Mucosa of rectum (tissue), 2 donors: Measurements from ENCODE around the gene PTGER1.

Experiments
- H3K27ac ChIP-seq, 2 donors: one replicate each; pipeline ENCODE4 v1.7.0; 2013; ENCODE audit warnings: inconsistent platforms in 2 of 2, low read depth in 2 of 2, low read length in 2 of 2
- H3K27me3 ChIP-seq, 2 donors: one replicate each; pipeline ENCODE4 v1.7.0; 2013; ENCODE audit warnings: low read length in 2 of 2; ENCODE audit not compliant: control insufficient read depth in 2 of 2, insufficient read depth in 2 of 2
- H3K36me3 ChIP-seq, 2 donors: one replicate each; pipeline ENCODE4 v1.7.0; 2013; ENCODE audit warnings: low read length in 2 of 2; ENCODE audit not compliant: control insufficient read depth in 2 of 2, insufficient read depth in 2 of 2
- H3K4me1 ChIP-seq, 2 donors: one replicate each; pipeline ENCODE4 v1.7.0; 2013; ENCODE audit warnings: low read length in 2 of 2, mild to moderate bottlenecking in 1 of 2; ENCODE audit not compliant: control insufficient read depth in 2 of 2, insufficient read depth in 2 of 2
- H3K4me3 ChIP-seq, 2 donors: one replicate each; pipeline ENCODE4 v1.7.0; 2013; ENCODE audit warnings: low read length in 2 of 2
- H3K9ac ChIP-seq, 2 donors: one replicate each; pipeline ENCODE4 v1.7.0; 2013; ENCODE audit warnings: low read length in 2 of 2, low read depth in 1 of 2, mild to moderate bottlenecking in 1 of 2
- H3K9me3 ChIP-seq, 2 donors: one replicate each; pipeline ENCODE4 v1.7.0; 2013; ENCODE audit warnings: low read length in 2 of 2; ENCODE audit not compliant: control insufficient read depth in 2 of 2
- donor health status: healthy.
- donor health status: Normal muscosa, but diverticular disease.

PTGER1 gene

DNA sequence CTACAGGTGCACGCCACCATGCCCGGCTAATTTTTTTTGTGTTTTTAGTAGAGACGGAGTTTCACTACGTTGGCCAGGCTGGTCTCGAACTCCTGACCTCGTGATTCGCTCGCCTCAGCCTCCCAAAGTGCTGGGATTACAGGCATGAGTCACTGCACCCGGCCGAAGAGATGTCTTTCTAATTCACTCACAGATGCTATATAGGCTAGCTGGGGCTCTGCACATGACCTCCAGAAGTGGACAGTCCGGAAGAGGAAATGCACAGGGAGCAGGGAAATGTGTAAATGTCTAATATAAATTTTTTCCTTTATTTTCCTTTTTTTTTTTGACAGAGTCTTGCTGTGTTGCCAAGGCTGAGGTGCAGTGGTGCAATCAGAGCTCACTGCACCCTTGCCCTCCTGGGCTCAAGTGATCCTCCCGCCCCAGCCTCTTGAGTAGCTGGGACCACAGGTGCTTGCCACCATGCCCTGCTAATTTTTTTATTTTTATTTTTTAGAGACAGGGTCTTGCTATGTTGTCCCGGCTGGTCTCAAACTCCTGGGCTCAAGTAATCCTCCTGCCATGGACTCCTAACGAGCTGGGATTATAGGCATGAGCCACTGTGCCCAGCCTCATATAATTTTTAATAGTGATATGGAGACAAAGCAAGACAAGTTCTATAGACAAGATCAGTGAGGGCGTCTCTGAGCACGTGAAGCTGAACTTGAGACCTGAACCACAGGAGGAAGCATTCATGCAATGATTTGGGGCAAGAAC, 12.4 kb upstream of the PTGER1 start:
- Histone ChIP-seq H3K4me1 (peaks cover 0 to 6% of the 10 kb centered on the region in 2 donors), H3K9ac (no peak overlapping the region), H3K9me3 (no peaks in the 10 kb centered on the region), H3K4me3 (no peak overlapping the region), H3K27me3 (no peaks in the 10 kb centered on the region), H3K36me3 (peaks cover 22 to 25% of the 10 kb centered on the region in 2 donors), H3K27ac (no peak overlapping the region)

DNA sequence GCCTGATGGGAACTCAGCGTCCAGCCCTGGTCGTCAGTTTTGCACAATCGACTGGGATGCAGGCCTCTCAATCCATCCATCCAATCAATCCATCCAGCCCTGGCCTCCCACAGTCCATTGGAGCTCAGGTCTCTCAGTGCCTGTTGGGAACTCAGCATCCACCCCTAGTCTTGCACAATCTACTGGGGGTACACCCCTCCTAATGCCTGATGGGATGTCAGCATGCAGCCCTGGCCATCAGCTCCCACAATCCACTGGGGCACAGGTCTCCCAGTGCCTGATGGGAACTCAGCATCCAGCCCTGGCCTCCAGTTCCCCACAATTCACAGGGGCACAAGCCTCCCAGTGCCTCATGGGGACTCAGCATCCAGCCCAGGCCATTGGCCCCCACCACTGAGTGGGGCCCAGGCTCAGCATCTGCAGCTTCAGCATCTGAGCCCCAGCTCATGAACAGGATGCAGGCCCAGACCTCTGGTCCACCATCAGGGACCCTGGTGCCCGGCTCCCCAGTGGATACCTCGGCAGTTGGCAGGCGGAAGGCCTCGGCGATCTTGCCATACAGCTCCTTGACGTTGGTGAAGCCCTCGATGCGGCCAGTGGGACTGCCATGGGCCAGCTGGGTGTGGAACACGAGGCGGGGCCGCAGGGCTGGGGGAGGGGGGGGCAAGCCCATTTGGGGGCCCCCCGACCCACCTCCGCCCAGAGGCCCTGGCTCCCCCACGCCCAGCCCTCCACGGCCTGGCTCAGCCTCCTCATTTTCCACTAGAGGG, 7.2 kb upstream of the PTGER1 start:
- peaks cover 0 to 2% of the 10 kb centered on the region in 2 donors for H3K4me1 ChIP-seq
- H3K36me3 ChIP-seq: peaks cover 44% of the 10 kb centered on the region in 2 donors
- H3K27me3 ChIP-seq: no peaks in the 10 kb centered on the region
- H3K9ac ChIP-seq: no peak overlapping the region
- H3K9me3 ChIP-seq: no peaks in the 10 kb centered on the region
- H3K4me3 ChIP-seq: no peak overlapping the region
- no peak overlapping the region for H3K27ac ChIP-seq

DNA sequence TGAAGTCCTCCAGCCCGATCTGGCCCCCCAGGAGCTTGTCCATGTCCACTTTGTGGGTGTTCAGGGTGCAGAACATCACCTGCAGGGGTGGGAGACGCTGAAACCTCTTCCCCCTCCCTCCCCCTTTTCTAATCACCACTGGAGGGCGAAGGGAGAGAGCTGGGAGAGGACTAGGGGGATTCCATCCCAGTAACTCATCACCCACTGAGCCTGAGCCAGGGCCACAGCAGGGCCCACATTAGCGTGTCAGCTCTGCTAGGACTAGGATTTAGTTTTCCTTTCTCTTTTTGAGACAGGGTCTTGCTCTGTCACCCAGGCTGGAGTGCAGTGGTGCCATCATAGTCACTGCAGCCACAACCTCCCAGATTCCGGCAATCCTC, 5.5 kb upstream of the PTGER1 start:
- H3K4me1 ChIP-seq: peaks cover 2 to 4% of the 10 kb centered on the region in 2 donors
- H3K27me3 ChIP-seq: no peaks in the 10 kb centered on the region
- no peak overlapping the region for H3K27ac ChIP-seq
- H3K9ac ChIP-seq: no peak overlapping the region
- H3K36me3 ChIP-seq: peaks cover 38 to 41% of the 10 kb centered on the region in 2 donors
- no peak overlapping the region for H3K4me3 ChIP-seq
- no peaks in the 10 kb centered on the region for H3K9me3 ChIP-seq

DNA sequence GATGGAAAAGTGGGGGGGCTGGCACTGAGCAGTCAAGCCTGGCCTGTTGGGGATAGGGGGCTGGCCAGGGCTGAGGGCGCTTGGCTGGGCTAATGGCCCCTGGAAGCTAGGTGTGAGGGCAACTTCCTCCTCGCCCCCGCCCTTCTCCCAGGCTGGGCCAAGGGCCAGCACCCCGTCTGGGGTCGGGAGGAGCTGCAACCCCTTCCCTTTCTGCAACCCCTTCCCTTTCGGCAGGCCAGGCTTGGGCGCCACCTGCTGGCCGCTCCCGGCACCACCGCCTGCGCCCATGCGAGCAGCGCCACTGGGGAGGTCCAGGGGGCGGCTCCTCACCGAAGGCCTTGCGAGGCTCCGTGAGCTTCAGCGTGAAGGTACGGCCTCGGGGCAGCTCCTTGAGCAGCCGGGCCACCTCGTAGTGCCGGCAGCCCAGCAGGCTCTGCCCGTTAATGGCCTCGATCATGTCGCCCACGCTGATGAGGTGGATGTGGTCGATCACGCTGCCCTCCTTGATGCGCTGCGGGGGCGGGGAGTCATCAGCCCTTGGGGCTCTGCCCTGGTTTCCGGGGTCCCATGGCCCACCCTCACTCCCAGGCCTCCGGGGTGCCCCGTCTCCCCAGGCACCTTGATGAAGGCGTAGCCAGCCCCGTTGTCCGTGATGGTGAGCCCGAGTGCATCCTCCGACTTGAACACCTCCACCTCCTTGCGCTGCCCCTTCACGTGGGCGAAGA, 5.0 kb upstream of the PTGER1 start:
- Histone ChIP-seq H3K36me3 (peaks cover 38 to 41% of the 10 kb centered on the region in 2 donors), H3K9ac (no peak overlapping the region), H3K4me3 (no peak overlapping the region), H3K9me3 (no peaks in the 10 kb centered on the region), H3K4me1 (peaks cover 2 to 10% of the 10 kb centered on the region in 2 donors), H3K27ac (no peak overlapping the region), H3K27me3 (no peaks in the 10 kb centered on the region)

DNA sequence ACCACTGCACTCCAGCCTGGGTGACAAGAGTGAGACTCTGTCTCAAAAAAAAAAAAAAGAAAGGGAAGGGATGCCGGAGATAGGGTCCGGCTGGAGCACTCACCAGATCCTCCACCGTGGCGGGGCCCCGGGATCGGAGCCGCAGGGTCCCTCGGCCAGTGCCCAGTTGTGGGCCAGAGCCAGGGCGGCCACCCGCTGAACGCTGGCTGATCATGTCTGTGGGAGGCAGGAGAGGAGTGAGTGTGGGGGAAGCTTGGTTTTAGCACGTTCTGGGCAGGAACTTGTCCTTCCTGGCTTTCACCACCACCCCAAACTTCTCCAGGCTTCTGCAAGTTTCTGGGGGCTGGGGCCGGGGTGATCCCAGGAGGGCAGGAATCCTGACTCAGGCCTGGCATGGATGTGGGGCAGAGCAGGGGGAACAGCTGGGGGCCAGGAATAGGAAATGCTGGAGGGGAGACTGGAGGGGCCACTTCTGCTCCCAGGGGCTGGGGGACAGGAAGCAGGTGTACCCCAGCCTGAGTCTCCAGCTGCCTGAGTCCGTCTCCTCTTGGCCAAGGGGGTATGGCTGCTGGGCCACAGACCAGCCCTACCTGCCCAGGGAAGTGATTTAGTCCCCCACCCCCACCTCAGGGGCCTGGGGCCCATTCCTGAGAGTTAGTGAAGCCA, 4.3 kb upstream of the PTGER1 start:
- Histone ChIP-seq H3K27me3 (peaks cover 0 to 4% of the 10 kb centered on the region in 2 donors), H3K4me3 (no peak overlapping the region), H3K9ac (no peak overlapping the region), H3K36me3 (peaks cover 38 to 41% of the 10 kb centered on the region in 2 donors), H3K27ac (no peak overlapping the region), H3K9me3 (no peaks in the 10 kb centered on the region), H3K4me1 (peaks cover 2 to 16% of the 10 kb centered on the region in 2 donors)

- H3K4me3 ChIP-seq: no peak overlapping the region
- H3K4me1 ChIP-seq: peaks cover 2 to 21% of the 10 kb centered on the region in 2 donors
- peaks cover 1 to 4% of the 10 kb centered on the region in 2 donors for H3K27me3 ChIP-seq
- H3K9ac ChIP-seq: peak overlapping the region in 1 of 2 donors; percentile 3
- H3K27ac ChIP-seq: no peak overlapping the region
- no peaks in the 10 kb centered on the region for H3K9me3 ChIP-seq
- H3K36me3 ChIP-seq: peaks cover 37 to 38% of the 10 kb centered on the region in 2 donors
These were observed 3.0 kb upstream of the PTGER1 start for GRCh38 chr19:14478113-14478545.

DNA sequence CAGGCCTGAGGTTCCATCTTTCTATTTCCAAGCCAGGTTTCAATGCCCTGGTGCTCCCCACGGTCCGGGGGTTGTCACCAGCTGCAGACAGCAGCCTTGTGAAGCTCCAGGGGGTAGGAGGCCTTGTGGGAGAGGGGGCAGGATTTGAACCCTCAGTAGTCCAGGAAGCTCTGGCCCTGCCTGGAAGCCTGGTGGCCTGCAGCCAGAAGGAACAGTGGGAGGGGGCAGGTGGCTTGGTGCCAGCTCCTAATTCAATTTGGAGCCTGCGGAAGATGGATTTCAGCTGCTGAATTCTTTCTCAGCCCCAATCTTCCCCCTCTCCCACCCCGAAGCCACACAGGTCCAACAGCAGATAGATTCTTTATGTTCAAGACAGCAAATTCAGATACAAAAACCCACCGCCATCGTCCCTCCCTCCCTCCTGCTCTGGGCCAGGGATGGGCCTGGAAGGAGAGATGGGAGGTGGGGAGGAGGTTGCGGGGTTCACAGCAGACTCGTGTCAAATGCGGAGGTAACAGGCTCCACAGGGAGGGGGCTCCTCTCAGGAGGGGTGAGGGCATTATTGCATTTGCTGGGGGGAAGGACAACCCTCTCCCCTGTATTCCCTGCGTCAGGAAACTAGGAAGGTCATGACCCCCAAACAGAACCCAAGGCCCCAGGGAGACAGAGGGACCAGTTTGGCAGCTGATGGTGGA, 2.4 kb upstream of the PTGER1 start:
- Histone ChIP-seq H3K27me3 (peaks cover 5 to 8% of the 10 kb centered on the region in 2 donors), H3K36me3 (peaks cover 37 to 38% of the 10 kb centered on the region in 2 donors), H3K27ac (no peak overlapping the region)

GRCh38 chr19:14476673-14477401, 1.7 kb upstream of the PTGER1 start:
- Histone ChIP-seq H3K27ac (peak overlapping the region in 1 of 2 donors; percentile 9), H3K9me3 (no peaks in the 10 kb centered on the region), H3K9ac (no peak overlapping the region), H3K36me3 (peaks cover 30 to 32% of the 10 kb centered on the region in 2 donors), H3K27me3 (peaks cover 5 to 8% of the 10 kb centered on the region in 2 donors), H3K4me3 (no peak overlapping the region), H3K4me1 (peaks cover 9 to 27% of the 10 kb centered on the region in 2 donors)

More for the DNA sequence above, 2.4 kb upstream of the PTGER1 start:
- Histone ChIP-seq H3K4me1 (peaks cover 6 to 25% of the 10 kb centered on the region in 2 donors), H3K9me3 (no peaks in the 10 kb centered on the region), H3K9ac (no peak overlapping the region), H3K4me3 (no peak overlapping the region)

DNA sequence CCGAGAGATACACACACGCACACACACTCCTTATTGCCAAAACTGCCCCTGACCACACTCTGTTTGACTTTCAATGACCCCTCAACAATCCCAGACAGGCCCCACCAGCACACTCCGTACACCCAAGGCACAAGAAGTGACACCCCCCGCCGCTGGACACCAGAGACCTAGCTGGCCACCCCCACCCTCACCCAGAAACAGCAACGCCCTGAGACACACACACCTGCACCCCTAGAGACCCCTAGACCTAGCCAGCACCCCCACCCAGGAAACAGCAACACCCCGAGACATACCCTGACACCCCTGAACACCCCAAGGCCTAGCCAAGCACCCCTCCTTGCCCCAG, 1.1 kb upstream of the PTGER1 start:
- peaks cover 28 to 31% of the 10 kb centered on the region in 2 donors for H3K36me3 ChIP-seq
- H3K4me3 ChIP-seq: no peak overlapping the region
- H3K27ac ChIP-seq: peak overlapping the region; percentile 9 to 47
- H3K9ac ChIP-seq: no peak overlapping the region
- peaks cover 9 to 27% of the 10 kb centered on the region in 2 donors for H3K4me1 ChIP-seq
- H3K9me3 ChIP-seq: no peaks in the 10 kb centered on the region
- peaks cover 5 to 8% of the 10 kb centered on the region in 2 donors for H3K27me3 ChIP-seq
